GM21737 (cell line): Measurements from ENCODE around the gene CASP9.
A peak's percentile ranks its signal among the peaks of the same experiment; 100 is the strongest.
"Not testable (repeated sequence)": the region's sequence is repeated elsewhere in the genome, so short reads cannot be mapped to it uniquely, and the experiment has no call there.

Experiments
- ATAC-seq: cut with Tn5 transposase; IDR thresholded peaks from one replicate; pipeline ENCODE4 v1.9.1; 2021; ENCODE audit warnings: mild to moderate bottlenecking, moderate library complexity; ENCODE audit not compliant: unreplicated experiment

The CASP9 gene

DNA sequence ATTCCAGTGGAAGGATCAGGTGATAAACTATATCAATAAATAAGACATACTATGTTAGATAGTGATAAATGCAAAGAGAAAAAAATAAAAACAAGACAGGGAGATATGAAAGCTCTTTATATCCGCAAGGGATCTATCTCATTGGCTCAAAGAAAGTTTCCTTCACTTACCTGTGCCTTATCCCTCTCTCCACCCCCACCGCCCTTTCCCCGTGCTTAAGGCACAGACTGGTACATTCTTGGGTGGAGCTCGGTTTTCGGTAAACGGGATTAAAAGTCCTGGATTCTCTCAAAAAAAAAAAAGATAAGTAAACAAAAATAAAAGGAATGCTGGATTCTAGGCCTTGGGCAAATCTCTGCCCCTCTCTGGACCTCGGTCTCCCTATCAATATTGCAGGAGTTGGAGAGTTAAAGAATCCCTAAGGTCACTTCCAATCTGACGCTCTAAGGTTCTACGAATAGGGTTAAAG lies 2.0 kb upstream of the CASP9 start:
- no peak for ATAC-seq

DNA sequence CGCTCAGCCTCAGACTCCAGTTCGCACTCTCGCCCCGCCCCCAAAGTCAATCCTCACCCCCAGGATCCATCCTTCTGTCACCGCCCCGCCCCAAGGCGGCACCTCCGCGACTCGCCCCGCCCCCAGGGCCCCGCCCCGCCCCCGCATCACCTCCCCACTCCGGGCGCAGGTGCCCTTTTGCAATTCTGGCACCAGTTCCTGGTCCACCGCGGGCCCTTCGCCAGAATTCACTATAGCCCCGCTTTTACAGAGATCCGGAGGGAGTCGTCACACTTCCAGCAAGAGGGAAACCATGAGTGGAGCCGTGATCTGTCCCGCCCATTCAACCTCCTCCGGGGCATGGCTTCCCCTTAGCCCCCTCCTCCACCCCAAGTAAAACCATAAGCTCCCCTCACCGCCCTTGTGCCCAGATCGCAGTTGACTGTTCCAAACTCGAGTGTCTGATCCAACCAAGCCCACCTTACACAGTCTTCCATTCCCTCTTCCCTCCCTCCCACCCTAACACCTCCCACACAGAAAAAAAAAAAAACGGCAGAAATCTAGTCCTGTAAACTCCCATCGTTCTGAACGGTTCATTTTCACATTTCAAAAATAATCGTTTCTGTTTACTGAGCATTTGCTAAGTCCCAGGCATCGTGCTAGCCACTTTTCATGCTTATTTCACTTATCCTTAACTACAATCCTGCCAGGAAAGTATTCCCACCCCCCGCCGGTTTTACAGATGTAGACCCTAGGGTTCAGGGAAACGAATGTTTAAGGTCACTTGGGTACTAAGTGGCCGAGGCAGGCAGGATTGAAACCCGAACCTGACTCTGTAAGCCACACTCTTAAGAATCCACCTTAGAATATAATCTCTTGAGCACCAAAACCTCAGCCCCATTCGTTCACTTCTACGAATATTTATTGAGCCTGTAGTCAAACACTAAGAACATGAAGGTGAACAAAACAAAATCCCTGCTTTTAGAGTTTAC lies 1.3 kb upstream of the CASP9 start:
- peak; percentile 3 for ATAC-seq

DNA sequence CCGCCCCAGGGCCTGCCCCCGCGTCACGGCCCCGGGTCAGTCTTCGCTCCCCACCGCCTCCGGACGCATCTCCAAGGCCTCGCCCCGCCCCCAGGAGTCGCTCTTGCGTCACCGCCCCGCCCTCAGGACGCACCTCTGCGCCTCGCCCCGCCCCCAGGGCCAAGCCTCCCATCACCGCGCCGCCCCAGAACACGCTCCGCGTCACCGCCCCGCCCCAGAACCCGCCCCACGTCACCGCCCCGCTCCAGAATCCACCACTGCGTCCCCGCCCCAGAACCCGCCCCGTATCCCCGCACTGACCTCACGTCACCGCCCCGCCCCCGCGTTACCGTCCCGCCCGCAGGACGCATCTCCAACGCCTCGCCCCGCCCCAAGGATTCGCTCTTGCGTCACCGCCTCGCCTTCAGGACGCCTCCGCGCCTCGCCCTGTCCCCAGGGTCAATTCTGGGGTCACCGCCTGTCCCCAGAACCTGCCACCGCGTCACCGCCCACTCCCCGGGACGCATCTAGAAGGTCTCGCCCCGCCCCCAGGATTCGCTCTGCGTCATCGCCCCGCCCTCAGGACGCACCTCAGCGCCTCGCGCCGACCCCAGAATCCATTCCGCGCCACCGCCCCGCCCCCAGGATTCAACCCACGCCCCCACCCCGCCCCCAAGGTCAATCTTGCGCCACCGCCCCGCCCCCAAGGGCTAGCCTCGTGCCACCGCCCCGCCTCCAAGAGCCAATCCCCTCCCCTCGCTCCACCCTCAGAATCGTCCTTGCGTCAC lies 451 bp upstream of the CASP9 start:
- ATAC-seq: peak; percentile 41

DNA sequence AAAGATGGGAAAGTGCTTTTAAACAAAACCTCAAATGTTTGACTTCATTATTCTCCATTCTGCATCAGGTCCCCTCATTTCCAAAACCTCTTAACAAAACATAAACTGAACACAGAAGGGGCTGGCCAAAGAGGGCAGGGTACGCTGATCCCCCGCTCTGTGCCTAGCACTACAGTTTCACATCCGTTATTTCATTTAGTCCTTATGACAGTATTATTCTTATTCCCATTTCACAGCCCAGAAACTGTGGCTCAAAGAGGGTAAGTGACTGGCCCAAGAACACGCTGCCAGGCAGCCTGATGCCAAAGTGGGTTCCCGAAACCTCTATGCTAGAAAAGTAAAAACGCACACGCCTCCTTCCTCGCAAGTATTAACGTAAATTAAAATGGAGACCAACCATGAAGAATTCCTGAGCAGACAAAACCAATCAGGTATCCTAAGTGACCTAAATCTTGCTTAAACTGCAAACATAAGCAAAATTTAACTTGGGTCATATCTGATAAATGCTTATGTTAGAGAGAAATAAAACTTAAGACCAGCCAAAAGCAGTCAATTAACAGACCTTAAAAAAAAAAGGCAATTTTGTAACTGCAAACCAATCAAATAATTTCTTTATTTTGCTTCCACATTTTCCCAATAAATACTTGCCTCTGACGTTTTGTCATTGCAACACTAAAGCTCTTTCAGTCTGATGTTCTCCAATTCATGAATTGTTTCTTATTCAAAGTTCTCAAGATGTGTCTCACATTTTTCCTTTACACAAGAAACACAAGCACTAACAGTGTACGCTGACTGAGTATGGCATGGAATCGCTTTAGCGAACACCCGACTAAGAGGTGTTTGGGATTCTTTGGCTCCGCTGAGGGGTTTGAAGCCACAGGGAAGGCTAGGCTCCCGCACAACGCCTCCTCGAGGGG lies 653 bp downstream of the CASP9 start:
- ATAC-seq: no peak

DNA sequence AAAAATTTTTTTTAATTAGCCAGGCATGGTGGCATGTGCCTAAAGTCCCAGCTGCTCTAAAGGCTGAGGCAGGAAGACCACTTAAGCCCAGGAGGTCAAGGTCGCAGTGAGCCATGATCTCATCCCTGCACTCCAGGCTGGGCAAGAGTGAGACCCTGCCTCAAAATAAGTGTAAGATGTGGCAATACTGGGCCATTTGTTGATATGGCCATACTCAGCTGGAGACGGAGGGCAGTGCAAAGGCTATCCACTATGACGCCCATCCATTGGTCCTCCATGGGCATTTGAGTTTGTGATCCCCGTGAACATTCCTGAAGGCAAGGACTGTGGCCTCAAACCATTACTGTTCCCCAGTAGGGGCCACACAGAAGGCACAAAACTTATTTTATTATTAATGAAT lies 1.5 kb downstream of the CASP9 start:
- no peak for ATAC-seq

DNA sequence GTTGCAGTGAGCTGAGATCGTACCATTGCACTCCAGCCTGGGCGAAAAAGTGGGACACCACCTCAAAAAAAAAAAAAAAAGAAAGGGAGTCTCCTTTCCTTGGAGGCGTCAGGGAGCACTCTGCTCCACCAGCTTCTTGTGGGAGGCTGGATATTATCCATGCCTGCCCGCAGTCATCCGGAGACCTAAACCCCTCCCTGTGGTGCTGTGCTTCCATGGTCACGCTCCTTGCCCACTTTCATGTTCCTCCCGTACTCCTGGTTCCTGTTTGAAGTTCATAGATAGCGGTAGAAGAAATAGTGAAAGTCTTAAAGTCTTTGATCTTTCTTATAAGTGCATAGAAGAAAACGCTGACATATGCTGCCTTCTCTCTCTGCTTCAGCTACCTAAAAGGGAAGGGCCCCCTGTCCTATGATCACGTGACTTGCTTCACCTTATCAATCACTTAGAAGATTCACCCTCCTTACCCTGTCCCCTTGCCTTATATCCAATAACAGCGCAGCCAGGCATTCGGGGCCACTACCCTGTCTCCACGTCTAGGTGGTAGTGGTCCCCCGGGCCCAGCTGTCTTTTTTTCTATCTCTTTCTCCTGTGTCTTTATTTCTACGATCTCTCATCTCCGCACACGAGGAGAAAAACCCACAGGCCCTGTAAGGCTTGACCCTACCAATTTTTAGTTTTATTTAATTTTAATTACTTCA lies 2.7 kb downstream of the CASP9 start:
- not testable (repeated sequence) for ATAC-seq

DNA sequence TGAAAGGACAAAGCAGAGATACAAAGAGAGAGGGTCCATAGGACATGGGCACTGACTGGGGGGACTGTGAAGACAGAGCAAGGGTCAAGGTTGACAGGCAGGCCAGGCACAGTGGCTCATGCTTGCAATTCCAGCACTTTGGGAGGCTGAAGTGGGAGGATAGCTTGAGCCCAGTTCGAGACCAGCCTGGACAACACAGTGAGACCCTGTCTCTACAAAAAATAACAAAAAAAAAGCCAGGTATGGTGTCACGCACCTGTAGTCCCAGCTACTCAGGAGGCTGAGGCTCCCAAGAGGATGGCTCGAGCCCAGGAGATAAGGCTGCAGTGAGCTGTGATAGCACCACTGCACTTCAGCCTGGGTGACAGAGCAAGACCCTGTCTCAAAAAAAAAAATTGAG lies 4.4 kb downstream of the CASP9 start:
- no peak for ATAC-seq

DNA sequence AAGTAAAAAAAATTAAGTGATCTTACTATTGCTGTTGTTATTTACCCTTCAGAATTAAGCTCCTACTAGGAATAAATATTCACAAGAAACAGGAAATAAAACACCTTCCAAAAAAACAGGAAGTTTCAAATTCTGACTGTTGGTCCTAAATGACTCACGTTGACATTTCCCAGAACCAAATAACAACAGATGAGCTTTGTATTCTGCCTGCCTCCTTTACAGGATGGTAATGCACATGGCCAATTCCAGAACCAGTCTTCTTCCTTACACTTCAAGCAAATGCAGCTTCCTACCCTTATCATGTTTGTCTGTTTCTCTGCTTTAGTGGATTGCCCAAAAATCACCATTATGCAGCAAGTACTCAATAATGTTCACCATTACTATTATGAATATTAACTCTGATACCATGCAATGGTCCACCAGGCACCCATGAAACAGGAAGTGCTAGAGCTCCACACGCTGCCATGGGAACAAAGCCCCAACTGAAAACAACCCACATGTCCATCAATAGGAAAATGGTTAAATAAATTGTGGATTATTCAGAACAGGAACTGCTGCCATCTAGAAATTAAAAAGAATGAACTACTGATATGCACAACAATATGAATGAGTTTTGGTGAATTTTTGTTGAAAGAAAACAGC lies 8.9 kb downstream of the CASP9 start:
- no peak for ATAC-seq

DNA sequence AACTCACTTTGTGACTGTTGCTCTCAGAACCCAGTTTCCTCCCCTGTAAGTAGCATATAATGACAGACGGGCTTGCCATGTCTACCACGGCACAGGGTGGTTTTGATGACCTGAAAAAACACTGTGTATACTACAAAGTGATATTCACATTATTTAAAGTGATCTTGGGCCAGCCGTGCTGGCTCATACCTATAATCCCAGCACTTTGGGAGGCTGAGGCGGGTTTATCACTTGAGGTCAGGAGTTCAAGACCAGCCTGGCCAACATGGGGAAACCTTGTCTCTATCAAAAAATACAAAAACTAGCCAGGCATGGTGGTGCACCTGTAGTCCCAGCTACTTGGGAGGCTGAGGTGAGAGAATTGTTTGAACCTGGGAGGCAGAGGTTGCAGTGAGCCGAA lies 9.5 kb downstream of the CASP9 start:
- ATAC-seq: not testable (repeated sequence)

DNA sequence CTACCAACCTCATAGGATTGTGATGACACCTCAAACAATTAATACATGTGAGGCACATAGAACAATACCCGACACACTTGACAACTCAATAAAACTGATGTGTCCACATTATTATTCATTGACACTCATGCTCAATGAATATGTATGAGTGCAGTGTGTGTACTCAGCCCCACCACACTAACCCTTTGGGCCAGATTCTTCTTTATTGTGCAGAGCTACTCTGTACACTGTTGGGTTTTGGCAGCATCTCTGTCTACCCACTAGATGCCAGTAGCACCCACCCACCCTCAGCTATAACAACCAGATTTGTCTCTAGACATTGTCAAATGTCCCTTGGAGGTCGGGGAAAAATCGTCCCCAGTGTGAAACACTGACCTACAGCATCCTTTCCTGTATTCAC lies 10.1 kb downstream of the CASP9 start:
- ATAC-seq: no peak

DNA sequence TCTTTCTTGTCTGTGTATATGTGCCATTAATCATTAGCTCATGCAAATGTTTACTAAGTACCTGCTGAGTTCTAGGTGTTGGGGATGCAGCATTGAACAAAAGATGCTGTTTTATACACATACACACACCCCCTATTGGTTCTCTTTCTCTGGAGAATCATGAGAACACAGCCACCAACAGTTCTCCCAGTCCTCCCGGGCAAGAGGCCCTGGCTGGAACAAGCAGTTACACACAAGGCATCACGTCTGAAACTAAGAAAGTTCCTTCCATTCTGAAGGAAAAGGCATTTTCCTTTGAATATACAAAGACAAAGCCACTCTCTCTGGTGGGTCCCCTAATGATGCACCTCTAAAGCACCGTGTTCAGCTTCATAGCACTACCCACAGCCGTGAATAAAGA lies 10.8 kb downstream of the CASP9 start:
- no peak for ATAC-seq

DNA sequence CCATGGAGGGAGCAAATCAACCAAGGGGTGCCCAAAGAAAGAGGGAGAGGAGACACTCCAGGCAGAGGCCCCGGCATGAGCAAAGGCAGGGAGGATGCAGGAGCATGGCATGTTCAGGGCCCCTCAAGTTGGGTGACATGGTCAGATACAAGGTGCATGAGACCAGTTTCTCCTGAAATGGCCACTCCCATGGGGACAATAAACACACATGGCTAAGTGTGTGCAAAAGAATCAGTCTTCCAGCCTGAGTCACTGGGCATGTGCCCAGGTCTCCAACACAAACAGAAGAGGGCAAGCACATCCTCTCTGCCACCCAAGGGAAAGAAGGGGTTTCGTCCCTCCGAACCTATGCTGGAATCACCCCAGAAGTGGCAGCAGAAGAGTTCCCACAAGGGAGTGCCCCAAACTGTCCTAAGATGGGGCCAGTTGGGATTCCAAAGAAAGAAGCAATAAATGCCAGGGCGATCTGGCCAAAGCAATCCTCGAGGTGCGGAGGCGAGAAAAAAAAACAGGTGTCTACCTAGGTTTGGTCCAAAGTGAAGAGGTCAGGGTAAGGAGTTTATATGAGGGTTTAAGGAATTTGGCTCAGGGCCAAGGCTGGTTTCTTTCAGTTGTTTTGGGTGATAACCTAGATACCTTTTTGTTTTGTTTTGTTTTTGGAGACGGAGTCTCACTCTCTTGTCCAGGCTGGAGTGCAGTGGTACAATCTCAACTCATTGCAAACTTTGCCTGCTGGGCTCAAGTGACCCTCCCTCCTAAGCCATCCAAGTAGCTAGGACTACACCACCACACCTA lies 13.2 kb downstream of the CASP9 start:
- ATAC-seq: no peak

DNA sequence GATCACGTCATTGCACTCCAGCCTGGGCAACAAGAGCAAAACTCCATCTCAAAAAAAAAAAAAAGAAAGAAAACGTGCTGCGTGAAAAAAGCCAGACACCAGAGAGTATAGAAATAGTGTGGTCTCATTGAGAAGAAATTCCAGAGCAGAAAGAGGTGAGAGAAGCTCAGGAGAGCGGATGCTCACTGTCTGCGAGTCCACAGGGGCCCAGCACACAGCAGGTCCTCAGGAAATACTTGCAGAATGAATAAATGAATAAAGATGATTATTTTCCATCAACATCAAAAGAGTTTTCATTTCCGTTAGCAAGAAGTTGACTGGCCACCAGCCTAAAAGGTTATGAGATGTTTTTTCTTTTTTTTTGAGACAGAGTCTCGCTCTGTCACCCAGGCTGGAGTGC lies 14.4 kb downstream of the CASP9 start:
- no peak for ATAC-seq

DNA sequence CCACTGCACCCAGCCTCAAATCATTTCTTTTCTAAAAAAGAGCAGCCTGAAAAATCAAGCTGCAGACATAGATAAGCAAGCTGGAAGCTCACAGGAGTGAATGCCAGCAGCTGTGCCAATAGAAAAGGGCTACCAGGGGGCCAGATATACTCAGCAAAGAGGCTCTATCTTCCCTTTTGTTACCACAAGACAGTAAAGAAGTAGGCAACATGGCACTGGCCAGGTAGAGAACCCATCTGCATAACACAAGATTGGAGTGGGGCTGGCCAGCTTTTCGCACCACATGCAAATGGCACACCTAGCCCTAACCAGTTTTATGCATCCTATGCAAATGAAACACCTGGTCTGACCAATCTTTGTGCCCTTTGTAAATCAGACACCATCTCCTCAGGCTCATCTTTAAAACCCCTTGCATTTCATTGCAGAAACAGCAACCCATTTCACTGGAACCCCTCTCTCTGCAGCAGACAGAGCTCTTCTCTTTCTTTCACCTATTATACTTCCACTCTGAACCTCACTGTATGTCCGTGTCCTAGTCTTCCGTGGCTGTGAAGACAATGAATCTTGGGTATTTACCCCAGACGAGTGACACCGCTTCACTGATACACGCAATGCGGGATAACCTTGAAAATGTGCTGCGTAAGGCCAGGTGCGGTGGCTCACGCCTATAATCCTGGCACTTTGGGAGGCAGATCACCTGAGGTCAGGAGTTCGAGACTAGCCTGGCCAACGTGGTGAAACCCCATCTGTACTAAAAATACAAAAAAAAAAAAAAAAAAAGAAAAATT lies 15.1 kb downstream of the CASP9 start:
- ATAC-seq: no peak

DNA sequence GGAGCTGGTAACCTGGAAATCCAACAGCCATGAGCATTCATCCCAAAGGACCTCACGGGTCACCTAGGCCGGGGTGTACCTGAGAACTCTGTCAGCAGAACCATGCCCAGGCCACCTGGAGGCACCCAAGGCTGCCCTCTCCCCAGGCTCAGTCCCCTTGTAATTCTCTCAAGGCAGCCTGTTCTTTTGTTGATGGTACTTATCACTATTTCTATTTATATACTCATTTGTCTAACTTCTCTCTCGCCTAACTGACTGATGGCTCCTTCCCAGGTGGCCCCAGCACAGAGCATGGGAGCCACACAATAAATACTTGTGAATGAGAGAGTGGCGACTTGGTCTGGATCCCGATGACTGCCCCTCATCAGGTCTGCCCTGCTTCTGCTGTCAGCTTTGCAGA lies 16.7 kb downstream of the CASP9 start:
- ATAC-seq: no peak

DNA sequence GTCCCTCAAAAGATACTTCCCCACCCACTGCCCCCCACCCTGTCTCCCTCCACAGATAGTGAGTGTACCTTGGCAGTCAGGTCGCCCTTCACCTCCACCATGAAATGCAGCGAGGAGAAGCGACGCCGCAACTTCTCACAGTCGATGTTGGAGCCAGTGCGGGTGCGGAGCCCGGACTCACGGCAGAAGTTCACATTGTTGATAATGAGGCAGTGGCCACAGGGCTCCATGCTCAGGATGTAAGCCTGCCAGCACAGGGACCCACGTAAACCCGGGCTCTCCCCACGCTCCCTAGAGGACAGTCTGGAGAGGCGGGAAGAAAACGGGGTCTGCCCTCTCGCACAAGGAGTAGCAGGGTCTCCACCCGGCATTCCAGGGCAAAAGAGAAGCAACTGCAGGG lies 17.2 kb downstream of the CASP9 start:
- no peak for ATAC-seq

DNA sequence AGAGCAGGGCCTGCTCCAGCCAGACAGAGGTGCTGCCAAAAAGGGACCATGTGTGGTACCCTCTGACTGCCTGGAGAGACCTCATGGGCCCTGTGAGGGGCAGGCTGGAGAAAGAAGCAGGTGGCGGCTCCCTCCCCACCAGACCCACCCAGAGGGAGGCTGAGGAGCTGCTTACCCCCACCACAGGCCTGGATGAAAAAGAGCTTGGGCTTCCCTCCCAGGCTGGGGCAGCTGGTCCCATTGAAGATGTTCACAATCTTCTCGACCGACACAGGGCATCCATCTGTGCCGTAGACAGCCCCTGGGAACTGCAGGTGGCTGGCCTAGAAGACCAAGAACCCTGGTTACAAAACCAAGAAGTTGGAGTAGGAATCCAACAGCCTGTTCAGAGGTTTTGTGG lies 19.6 kb downstream of the CASP9 start:
- ATAC-seq: no peak
